ENCODE results near the gene TMPRSS4. TPM values are rescaled to one million over a fixed set of nuclear protein-coding genes. Genes with fewer than 3 reads are reported as not detected.

TMPRSS4 gene
- polyA plus RNA-seq, 1 experiment: not detected

DNA sequence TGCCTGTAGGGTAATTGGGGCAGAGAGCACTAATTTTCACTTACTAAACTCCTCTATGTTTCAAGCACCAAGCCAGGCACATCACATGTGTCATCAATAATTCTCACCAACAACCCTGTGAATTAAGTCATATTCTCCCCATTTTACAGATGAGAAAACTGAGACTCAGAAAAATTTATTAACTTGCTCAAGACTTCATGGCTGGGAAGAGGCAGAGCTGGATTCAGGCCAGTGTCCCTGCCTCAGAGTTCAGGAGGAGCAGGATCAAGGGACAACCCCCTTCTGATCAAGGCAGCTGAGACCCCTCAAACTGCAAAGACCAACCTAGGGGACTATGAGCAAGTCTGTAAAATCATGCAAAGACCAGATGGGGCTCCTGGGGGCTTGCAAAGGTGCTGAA, 7.8 kb downstream of the TMPRSS4 start:
- ChIA-PET POLR2A (no interaction called here), CTCF (no interaction called here)
- no peak for TF ChIP-seq CTCF (IDR thresholded peaks at IDR 0.05; ENCODE audit: low read depth, low read length)
- Histone ChIP-seq H3K9me3 (ENCODE audit: control insufficient read depth, insufficient read depth, low read length) (peaks cover 5% of the 10 kb centered on the region; the same call in 1 of the 2 replicates), H3K4me3 (ENCODE audit: low read depth, low read length) (no peak overlapping the region), H3K27ac (ENCODE audit: low read depth, low read length) (no peak overlapping the region), H3K27me3 (ENCODE audit: control insufficient read depth, insufficient read depth, low read length) (no peaks in the 10 kb centered on the region)
- no peak for DNase-seq (ENCODE audit: low read depth, low spot score)

- Histone ChIP-seq H3K9me3 (ENCODE audit: control insufficient read depth, insufficient read depth, low read length) (peaks cover 5% of the 10 kb centered on the region; the same call in 1 of the 2 replicates), H3K27me3 (ENCODE audit: control insufficient read depth, insufficient read depth, low read length) (no peaks in the 10 kb centered on the region), H3K4me3 (ENCODE audit: low read depth, low read length) (no peak within 1 kb of the TSS), H3K27ac (ENCODE audit: low read depth, low read length) (no peak within 1 kb of the TSS)
- ChIA-PET POLR2A (no interaction called here), CTCF (no interaction called here)
- TF ChIP-seq CTCF (IDR thresholded peaks at IDR 0.05; ENCODE audit: low read depth, low read length): no peak
- no peak for DNase-seq (ENCODE audit: low read depth, low spot score)
Measured at GRCh38 chr11:118086913-118087768, 10.3 kb downstream of the TMPRSS4 start, which contains the start of gene SMIM35. Gene SMIM35, minus strand, starts transcription at chr11:118086963. Its CDS starts 206 bp downstream, at chr11:118086757.

- DNase-seq (ENCODE audit: low read depth, low spot score): no peak
- H3K4me3 ChIP-seq (ENCODE audit: low read depth, low read length): no peak overlapping the region
- peaks cover 5% of the 10 kb centered on the region; the same call in 1 of the 2 replicates for H3K9me3 ChIP-seq (ENCODE audit: control insufficient read depth, insufficient read depth, low read length)
- H3K27me3 ChIP-seq (ENCODE audit: control insufficient read depth, insufficient read depth, low read length): no peaks in the 10 kb centered on the region
- H3K27ac ChIP-seq (ENCODE audit: low read depth, low read length): no peak overlapping the region
- ChIA-PET POLR2A (no interaction called here), CTCF (no interaction called here)
- TF ChIP-seq CTCF (IDR thresholded peaks at IDR 0.05; ENCODE audit: low read depth, low read length): no peak
Measured at GRCh38 chr11:118087931-118088330, 11.1 kb downstream of the TMPRSS4 start.

GRCh38 chr11:118088531-118088930, 11.7 kb downstream of the TMPRSS4 start:
- POLR2A ChIA-PET: no interaction called here
- H3K27me3 ChIP-seq (ENCODE audit: control insufficient read depth, insufficient read depth, low read length): no peaks in the 10 kb centered on the region
- no peak overlapping the region for H3K27ac ChIP-seq (ENCODE audit: low read depth, low read length)
- DNase-seq (ENCODE audit: low read depth, low spot score): no peak
- H3K9me3 ChIP-seq (ENCODE audit: control insufficient read depth, insufficient read depth, low read length): peaks cover 5% of the 10 kb centered on the region; the same call in 1 of the 2 replicates
- no peak for TF ChIP-seq CTCF (IDR thresholded peaks at IDR 0.05; ENCODE audit: low read depth, low read length)
- no peak overlapping the region for H3K4me3 ChIP-seq (ENCODE audit: low read depth, low read length)
- CTCF ChIA-PET: no interaction called here

DNA sequence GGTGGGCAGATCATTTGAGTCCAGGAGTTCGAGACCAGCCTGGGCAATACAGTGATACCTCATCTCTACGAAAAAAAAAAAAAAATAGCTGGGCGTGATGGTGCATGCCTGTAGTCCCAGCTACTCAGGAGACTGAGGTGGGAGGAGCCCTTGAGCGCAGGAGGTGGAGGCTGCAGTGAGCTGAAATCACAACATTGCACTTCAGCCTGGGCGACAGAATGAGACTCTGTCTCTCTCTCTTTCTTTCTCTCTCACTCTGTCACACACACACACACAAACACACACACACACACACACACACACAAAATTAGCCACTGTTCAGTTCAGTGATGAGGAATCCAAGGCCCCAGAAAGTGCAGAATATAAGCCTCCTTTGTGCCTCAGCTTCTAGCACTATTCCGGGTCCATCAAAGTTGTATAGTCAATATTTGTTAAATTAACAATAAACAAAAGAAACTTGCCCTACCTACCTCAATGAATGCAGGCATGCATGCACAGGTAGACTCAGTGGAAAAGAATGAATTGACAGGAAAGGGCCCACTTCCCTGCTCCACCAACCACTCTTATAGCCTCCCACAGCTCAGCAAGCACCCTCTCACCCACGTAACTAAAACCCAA, 13.8 kb downstream of the TMPRSS4 start:
- Histone ChIP-seq H3K27ac (ENCODE audit: low read depth, low read length) (no peak overlapping the region), H3K4me3 (ENCODE audit: low read depth, low read length) (no peak overlapping the region), H3K27me3 (ENCODE audit: control insufficient read depth, insufficient read depth, low read length) (no peaks in the 10 kb centered on the region), H3K9me3 (ENCODE audit: control insufficient read depth, insufficient read depth, low read length) (peaks cover 5% of the 10 kb centered on the region; the same call in 1 of the 2 replicates)
- DNase-seq (ENCODE audit: low read depth, low spot score): no peak
- ChIA-PET POLR2A (no interaction called here), CTCF (no interaction called here)
- no peak for TF ChIP-seq CTCF (IDR thresholded peaks at IDR 0.05; ENCODE audit: low read depth, low read length)

Measured in AG04450 (cell line).